ENCODE results near the gene TRIM69.

TRIM69 gene

DNA sequence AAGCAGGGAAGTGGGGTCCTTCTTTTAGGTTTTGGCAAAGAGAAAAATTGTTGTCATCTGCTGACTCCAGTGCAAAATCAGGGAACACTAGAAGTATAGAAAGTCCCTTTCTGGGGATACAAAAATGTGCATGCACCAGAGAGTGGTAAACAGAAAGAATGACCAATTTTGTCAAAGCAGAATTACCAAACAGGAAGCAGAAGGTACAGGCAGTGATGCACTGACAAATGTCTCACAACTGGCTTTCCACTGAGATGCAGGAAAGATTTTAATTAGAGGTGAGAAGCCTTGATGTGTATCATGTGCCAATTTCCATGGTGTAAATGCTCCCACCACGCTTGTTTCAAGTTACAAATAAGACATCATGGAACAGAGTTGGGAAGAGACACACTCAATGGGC lies 66.0 kb downstream of the TRIM69 start:
- DNase-seq (ENCODE audit: low read depth in 2 of 3, low spot score in 2 of 3) = no peak

DNA sequence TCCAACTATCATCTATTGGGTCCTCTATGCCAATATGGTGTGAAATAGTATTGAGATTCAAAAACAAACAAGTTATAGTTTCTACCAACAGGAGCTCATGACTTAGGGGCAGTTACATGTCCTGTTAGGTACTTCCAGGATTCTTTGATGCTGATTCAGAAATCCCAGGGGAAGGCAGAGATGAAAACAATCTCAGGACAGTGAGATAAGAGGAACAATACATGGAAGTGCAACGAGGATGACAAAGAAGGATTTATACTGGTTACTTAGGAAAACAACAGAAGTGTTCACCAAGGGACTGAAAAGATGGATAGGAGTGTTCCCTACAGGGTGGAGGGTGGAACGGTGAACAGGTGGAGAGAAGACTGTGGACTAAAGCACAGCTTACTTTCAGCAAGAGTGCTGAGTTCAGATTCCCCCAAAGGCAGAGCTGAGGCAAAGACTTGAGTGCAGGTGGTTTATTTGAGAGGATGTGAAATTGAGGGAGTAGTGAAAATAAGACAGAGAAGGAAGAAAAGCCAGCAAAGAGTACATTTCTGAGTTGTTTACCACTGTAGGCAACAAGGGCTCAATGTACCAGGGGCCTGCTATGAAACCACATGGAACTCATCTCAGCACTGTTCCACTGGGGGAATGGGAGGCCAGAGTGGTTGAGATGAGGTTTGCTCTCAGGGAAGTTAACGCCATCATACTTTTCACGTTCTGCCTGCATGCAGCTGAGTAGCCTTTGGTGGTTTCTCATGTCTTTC lies 68.1 kb downstream of the TRIM69 start:
- DNase-seq (ENCODE audit: low read depth in 2 of 3, low spot score in 2 of 3) = no peak

DNA sequence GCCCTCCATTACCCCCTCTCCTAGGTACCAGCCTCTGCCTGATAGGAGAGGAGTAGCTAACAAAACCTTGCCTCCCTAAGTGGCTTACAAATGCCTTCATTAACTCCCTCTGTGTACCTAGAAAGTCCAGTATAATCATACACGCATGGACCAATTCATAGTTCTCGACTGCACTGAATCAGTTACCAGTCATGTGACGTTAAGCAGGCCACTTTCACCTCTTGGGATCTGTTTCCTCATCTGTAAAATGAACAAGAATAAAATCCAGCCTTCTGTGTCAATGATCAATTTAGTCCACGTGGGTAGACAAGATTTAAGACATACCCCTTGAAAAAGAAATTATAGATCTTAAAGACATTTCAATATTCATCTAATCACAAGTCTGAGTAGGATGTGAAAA lies 72.2 kb downstream of the TRIM69 start:
- no peak for DNase-seq (ENCODE audit: low read depth in 2 of 3, low spot score in 2 of 3)

DNA sequence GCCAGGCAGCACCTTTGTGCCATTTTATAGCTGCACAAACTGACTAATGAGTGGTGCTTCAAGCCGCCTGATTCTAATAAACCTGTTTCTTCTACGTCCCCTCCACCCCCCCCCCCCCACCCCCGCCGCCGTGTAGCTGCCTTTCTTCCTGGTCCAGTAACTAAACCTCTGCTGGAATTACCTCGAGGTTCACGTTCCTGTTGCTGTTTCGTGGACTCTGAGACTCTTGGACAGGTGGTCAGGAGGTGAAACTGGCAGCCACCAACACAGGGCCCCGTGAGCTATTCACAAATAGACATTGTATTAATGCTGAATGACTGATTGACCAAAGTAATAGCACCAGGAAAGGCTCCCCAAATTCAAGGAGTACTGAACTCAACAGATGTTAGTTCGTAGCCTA lies 73.9 kb downstream of the TRIM69 start:
- no peak for DNase-seq (ENCODE audit: low read depth in 2 of 3, low spot score in 2 of 3)

DNA sequence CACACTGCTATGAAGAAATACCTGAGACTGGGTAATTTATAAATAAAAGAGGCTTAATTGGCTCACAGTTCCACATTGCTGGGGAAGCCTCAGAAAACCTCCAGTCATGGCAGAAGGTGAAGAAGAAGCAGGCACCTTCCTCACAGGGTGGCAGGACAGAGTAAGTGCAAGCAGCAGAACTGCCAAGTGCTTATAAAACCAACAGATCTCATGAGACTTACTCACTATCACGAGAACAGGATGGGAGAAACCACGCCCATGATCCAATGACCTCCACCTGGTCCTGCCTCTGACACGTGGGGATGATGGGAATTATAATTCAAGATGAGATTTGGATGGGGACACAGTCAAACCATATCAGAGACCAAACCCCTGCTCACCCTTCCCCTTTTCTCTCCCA lies 75.0 kb downstream of the TRIM69 start:
- DNase-seq (ENCODE audit: low read depth in 2 of 3, low spot score in 2 of 3) = no peak

DNA sequence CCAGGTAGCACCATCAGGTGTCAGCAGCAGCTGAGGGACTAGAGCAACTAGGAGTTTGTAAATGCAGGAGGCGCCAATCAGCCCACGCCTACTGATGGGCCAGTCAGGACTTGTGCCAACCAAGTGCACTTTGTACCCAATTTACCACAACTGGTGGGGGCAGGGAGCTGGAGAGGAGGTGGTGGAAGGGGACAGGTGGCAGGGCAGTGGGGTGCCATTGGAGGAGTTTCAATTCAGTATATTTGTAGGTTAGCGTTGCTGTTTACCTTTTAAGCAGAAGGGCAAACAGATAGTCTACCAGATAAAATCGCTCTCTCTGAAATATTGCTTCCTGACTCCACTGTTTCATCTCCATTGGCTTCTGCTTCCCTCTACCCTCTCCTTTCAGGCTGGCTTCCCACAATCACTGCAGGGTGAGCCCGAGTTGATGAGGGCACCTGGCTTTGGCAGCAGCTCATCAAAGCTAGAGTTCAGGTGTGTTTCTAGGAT lies 75.7 kb downstream of the TRIM69 start:
- DNase-seq (ENCODE audit: low read depth in 2 of 3, low spot score in 2 of 3) = no peak

DNA sequence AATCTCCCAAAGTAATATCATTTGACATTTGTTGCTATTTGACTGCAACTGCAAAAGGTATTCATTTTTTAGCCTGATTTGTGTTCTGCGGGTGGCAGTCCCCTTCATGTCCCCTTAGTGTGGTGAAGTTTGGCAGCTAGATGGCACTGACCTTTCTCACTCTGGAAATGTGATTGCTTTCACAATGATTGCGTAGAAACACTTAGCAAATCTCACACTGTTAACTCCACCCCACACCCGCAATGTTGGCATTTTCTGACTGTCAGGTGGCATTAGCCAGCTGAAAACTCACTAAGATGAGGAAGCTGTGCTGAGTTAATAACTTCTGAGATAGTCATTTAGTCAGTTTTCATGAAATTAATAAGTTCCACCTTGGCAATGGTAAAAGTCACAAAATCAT lies 76.9 kb downstream of the TRIM69 start:
- DNase-seq (ENCODE audit: low read depth in 2 of 3, low spot score in 2 of 3) = no peak

Measured in activated CD8-positive, alpha-beta memory T cell treated with anti-CD3 and anti-CD28 coated beads for 48 hours (primary cell).